Activated CD8-positive, alpha-beta memory T cell treated with anti-CD3 and anti-CD28 coated beads for 4 hours (primary cell): ENCODE data around the gene EFCAB6.
"Not testable (repeated sequence)": the region's sequence is repeated elsewhere in the genome, so short reads cannot be mapped to it uniquely, and the experiment has no call there.

Experiments used
- DNase-seq, 2 donors: peaks; one replicate each; pipeline ENCODE4 v3.0.0-alpha.2; 2020; ENCODE audit warnings: low read depth in 2 of 2

The EFCAB6 gene

DNA sequence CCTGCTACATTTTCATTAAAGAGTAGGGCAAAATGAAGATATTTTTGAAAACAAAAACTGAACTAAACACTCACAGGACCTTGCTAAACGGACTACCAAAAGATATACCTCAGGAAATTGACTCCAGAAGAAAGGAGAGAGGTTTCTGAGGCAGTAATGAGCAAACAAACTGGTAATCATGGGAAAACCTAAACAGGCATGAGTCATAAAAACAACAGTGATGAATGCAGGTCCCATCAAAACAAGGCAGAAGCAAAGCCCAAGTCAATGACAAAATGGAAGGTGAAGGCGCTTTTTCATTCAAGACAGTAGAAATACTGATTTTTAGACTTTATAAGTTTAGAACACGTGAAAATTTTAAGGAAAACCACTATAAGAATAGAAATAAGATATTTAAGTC, 104.5 kb downstream of the EFCAB6 start:
- DNase-seq: no peak

DNA sequence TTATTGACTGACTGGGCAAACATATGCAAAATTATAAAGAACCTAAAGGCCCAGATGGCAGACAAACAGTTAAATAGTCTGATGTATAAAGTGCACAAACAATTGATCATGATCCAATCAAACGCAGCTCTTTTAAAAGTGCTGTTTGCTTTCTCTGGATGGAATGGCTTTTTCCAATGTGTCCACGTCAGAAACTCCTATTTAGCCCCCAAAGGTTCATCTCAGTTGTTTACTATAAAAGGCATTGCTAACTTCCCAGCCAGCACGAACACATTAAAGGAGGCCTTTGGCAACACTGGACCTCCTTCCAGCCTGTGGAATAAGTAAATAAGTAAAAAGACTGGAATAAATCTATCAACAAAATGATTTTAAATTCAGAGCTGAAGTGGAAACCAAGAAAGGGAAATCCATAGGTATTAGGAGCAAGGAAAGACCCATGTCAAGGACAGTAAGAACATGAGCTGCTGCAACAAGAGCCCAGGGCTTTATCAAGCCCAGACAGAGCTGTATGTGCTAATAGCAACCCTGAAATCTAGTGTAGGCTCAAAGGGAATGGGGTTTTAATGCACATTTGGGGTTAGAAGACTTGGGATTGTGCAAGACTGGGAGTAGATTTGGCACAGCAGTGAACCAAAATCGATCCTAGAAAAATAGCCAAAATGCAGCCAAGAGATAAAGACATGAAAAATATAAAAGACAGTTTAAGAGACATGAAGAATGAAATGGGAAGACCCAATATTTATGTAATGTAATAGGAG, 105.4 kb downstream of the EFCAB6 start:
- no peak for DNase-seq

DNA sequence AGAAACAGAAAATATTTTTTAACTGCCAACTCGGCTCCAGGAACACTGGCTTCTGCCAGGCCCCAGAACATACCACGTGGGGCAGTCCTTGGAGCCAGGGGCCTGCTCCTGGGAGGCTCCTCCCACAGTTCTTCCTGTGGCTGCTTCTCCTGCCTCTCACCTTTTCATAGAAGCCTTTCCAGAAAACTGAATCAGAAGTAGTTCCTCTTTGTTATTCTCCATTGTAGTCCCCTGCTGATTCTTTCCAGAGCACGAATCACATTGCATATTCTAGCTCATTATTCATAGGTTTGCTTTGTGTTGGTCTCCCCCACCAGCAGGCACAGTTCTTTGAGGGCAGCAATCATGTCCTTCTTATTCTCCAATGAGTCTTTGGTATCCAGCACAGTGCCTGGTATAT, 106.0 kb downstream of the EFCAB6 start:
- DNase-seq: no peak

DNA sequence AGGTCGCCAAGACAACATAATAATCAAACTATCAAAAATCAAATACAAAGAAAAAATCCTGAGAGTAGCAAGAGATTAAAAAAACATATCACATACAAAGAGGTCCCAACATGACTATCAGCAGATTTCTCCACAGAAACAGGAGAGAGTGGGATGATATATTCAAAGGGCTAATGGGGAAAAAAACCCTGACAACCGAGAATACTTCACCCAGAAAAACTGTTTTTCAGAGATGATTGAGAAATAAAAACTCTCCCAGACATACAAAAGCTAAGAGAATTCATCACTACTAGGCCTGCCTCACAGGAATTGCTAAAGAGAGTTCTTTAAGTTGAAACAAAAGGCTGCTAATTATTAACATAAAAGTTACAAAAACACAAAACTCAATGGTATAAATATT, 108.1 kb downstream of the EFCAB6 start:
- DNase-seq: no peak

DNA sequence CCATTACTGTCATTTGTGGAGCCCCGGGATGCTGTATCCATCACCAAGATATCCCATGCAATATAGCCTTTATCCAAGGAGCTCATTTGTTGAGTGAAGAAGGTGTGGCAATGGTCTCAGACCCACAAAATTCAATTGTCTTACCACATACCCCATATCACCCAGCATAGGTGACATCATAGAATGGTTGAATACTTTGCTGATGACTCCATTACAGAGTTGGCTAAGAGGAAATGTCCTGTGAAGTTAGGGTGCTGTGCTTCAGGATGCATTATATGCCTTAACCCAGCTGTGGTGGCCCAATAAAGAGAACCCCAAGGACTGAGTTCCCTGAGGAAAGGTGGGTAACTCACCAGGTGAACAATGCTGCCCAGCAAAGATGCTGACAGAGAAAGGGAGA, 113.7 kb downstream of the EFCAB6 start:
- no peak for DNase-seq

DNA sequence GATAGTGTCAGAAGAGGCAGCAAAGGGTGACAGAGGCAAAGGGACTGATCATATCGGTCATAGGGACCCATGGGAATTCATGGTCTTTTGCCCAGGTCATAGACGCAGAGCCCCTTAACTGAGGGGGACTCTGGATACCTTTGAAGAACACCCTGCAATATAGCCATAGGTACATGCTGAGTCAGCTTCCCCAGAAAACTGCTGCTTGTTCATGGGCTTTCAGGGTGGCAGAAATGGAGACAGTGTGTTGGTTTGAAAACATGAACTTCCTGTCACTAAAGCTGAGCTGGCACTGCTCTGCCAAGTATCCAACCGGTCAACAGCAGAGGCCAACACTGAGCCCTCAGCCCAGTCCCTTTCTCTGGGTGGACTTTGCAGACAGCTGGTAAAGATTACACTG, 114.2 kb downstream of the EFCAB6 start:
- no peak for DNase-seq

DNA sequence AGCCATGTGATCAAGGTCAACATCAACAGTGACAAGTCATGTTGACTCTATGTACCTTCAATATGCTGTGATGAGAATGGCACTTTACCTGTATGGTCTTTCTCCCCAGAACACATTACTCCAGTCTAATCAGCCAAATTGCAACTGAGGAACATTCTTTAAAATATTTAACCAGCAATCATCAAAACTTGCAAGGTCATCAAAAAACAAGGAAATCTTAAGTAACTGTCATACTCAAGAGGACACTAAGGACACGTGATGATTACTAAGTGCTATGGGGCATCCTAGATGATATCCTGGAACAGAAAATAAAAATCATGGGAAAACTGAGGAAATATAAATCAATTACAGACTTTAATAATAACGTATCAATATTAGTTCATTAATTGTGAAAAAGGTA, 118.9 kb downstream of the EFCAB6 start:
- DNase-seq: no peak

DNA sequence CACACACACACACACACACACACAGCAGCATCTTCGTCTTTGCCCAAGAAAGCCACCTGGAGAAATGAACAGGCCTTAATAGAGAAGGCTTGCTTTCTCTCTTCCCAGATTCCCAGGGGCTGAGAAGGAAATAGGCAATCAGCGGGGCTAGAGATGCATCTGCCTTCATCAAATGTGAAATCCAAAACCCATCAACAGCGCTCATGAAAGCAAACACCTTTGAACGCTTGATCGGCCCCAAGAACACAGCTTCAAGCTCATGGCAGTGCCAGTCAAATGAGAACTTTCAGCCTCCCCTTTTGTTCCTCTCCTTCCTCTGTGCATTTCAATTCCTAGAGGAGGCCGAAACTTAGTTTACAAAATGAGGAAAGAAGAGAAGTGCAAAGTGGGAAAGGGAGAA, 122.7 kb downstream of the EFCAB6 start:
- DNase-seq: no peak

DNA sequence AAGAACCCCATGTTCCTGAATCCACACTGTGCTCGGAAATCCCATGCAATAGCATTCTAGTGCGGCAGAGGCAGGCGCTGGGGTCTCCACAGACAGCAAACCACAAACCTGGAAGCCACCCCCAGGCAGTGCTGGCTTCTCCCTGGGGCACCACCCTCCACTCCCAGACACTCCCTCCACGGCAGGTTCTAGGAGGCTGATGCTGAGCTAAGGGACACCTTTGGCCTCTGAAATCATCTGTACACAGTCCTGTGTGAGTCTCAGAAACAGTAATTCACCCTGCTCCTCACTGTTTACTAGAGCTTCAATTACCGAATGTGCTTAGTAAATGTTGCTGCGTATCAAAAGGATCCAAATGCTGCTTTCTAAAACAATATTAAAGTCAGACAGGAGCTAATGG, 129.3 kb downstream of the EFCAB6 start:
- no peak for DNase-seq

DNA sequence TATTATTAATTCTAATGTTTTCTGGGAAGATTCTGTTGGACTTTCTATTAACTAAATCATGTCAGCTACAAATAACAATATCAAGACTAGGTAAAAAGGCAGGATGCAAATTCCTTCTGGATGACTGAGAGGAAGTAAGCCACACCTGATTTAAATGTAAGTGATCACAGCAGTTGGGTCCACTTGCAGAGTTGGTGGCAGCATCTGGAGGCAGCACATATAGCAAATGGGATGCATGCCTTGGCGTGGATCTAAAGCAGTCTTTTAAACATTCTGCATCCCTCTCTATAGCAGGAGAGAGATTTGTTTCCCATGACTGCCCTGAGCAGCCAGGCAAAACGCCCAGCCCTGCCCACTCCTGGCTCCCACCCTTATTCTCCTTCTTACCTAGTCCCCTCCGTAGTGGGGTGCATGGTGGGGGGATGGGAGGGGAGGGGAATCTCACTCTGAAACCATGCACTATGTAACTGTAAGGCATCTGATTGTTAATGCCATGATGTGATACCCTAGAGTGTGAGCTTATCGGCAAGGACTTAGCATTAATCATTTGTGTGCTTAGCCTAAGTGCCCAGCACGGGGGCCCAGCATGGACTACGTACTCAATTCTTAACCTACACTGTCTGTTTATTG, 130.3 kb downstream of the EFCAB6 start:
- no peak for DNase-seq

DNA sequence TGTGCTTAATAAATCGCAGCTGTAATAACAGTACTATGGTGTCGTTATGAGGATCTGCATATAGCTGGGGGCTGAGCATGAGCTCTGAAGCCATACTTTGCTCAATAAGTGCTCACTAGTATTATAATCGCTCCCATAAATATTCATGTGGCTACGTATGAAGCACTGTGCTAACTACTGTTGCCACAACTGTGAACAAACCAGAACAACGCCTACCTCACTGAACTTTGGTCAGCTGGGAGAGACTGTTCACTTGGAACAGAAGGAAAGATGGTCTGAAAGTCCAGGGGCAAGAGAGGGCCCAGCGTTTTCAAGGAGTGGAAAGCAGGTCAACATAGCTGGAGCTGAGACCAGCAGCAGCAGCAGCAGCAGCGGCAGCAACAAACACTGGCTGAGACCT, 141.6 kb downstream of the EFCAB6 start:
- DNase-seq: no peak

DNA sequence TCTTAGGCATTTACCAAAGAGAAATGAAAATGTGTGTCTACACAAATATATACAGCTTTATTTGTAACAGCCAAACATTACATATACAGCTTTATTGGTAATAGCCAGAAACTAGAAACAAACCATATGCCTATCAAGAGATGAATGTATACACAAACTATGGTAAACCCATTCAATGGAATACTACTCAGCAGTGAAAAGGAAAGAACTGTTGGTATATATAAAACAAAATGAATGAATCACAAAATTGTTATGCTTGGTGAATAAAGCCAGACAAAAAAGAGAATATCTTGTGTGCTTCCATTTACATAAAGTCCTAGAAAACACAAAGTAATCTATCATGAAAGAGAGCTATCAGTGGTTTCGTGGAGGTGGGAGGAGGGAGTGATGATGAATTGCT, 142.9 kb downstream of the EFCAB6 start:
- DNase-seq: no peak

DNA sequence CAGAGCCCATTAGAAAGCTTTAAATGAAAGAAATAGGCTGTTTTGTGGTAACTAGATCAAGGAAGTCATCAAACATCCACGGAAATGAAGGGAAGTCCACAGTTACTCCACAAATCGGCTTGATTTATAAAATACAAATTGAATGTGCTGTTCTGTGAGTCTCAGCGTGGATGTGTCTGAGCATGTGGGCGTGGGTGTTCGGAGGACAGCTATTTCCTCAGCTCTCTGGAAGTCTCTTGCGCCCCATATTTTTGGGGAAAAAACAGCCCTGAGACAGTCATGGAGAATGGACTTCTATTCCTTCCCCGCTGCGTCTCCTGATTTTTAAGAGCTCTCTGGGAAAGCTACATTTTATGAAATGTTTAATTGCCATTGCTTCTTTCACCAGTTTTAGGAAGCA, 144.4 kb downstream of the EFCAB6 start:
- no peak for DNase-seq

DNA sequence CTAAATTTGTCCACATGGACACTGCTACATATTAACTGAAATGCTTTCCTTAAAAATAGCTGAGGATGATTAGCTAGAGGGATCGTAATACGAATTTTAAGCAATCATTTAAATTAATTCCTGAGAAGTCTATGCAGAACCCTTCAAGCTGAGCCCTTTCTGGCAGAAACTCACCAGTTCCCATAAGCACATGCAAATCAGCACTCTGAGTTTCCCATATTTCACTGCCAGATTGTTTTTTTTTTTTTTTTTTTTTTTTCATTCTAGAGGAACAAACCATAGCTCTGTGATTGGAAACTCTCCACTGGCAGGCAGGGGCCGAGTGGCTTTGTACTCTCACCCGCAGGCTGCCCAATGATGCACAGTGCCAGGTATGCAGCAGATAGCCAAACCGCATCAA, 145.6 kb downstream of the EFCAB6 start:
- no peak for DNase-seq

DNA sequence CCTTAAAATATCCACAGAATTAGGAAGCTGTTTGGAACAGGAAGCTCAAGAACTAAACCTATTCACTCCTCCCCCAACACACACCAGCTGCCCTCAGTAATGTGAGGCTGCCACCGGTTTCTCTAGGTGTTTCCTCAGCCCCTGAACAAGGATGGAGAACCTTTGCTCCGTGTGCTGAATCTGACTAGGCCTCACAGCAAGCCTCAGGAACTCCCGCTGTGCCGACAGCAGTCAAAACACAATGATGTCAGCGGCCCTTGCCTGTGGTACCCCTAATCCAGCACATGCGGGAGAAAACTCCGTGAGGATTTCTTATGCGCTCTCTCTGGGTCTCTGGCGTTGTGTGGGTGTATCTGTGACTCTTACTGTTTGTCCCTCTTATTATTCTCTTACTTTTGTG, 153.3 kb downstream of the EFCAB6 start:
- DNase-seq: no peak

DNA sequence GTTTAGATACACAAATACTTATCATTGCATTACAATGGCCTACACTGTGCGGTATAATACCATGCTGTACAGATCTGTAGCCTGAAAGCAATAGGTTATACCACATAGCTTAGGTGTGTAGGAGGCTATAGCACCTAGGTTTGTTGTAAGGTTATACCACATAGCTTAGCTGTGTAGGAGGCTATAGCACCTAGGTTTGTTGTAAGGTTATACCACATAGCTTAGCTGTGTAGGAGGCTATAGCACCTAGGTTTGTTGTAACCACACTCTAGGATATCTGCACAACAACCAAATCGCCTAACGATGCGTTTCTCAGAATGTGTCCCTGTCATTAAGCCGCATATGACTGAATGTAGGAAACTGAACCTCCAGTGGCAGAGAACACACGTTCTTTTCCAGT, 155.5 kb downstream of the EFCAB6 start:
- DNase-seq: not testable (repeated sequence)

DNA sequence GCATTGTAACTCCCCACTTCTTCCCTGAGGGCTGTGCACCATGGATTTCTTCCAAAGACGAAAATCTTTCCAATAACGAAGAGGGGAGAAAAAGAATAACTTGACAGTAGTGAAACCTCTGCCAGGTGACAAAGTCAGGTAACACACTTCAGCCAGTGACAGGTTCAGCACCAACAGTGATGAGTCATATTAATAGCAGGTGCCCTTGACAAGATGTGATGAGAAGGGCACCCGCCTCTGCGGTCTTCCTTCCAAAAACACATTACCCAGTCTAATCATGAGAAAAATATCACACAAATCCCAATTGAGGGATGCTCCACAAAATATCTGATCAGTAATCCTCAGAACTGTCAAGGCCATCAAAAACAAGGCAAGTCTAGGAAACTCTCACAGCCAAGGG, 157.8 kb downstream of the EFCAB6 start:
- no peak for DNase-seq

DNA sequence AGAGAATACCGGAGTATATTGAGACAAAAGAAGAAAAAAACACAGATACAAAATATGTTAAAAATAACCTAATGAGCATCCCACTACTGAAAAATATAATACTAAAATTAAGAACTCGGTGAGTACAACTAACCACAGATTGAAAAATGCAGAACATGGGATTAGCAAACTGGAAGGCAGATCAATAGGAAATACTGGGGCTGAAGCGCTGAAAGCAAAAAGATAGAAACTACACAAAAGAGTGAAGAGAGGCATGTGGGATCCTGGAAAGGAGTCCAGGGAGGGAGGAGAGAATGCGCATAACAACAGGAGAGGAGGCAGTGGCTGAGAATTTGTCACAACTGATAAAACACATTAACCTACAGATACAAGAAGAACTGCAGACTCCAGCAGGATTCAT, 159.3 kb downstream of the EFCAB6 start:
- DNase-seq: no peak

DNA sequence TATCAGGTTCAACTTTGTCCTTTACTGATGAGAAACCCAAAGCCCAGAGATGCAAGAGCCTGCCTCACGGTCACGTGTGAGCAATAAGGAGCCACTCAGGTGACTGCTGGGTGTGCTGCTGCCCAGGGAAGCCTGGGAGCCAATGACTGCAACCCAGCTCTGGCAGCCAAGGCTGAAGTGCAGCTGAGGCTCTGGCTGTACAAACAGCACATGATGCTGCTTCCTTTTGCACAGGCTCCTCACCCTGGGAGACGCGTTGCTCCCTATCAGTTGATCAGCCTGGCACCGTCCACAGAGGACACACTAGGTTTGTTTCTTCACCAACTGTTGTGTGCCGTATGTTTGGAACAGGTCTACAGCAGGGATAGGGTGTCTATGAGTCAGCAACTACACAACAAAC, 168.7 kb downstream of the EFCAB6 start:
- no peak for DNase-seq

DNA sequence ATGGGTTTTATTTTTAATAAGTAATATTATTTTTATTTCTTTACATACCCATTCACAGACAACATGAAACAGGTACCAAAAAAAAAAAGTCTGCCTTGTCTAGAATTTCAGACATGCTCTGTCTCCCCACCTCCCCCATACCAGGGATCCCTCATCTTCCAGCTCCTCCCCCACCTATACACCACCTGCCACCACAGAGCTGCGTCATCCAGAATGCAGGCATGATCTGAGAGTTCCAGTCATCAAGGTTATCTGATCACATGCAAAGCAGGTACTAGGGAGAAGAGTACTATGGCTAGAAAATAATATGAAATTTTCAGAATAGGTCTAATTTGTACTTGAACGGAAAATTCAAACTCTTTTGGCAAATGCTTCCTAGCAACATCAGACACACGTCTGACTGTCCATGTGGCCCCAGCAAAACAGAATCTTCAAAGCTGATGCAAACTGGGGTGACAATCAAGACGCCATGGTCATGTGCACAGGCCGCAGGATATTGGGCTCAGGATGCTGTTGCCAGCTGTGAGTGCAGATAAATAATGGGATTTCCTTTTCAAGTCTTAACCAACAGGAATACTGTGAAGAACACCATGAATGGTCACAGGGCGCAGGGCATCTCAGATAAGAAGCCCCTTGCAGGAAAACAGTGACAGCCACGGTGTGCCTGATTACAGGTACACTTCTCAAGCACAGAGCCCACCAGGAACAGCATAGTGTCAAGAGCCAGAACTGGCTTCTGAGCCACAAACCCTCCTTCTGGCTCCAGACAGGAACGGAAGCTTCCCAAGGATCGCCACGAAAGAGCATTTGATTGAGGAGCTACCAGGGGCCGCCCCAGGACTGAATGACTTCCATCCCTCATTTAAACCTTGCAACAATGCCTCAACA, 169.5 kb downstream of the EFCAB6 start:
- no peak for DNase-seq

DNA sequence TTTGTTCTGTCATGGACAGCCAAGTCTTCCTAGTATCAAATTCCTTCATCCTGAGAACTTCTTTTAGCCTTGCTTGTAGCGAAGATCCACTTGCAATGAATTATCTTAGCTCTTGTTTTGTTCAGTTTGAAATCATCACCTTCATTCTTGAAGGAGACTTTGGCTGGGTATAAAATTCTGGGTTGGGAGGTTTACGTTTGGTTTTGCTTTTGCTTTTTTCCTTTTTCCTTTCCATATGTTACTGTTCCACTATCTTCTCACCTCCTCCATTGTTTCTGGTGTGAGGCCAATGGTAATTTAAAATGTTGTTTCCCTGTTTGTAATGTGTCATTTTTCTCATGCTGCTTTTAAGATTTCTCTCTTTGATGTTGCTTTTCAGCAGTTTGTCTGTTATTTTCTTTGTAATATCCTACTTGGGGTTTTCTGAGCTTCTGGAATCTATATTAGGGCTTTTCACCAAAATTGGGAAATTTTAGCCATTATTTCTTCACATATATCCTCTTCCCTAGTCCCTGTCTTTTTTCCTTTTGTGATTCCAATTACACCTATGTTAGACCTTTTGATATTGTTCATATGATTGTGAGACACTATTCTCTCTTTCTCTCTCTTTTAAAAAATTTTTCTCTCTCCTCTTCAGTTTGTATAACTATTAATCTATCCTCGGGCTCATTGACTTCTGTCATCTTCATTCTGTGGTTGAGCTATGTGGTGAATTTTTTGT, 172.7 kb downstream of the EFCAB6 start:
- no peak for DNase-seq
